Measurements from ENCODE around the gene LRPPRC. TPM values are rescaled to one million over a fixed set of nuclear protein-coding genes. Genes with fewer than 3 reads are reported as not detected.

The LRPPRC gene
- total RNA-seq, 3 donors from 2014 or later: 92.7 to 107 (median 101) TPM

- no peak for ATAC-seq
Observed at GRCh38 chr2:44009136-44009735, 13.4 kb upstream of the LRPPRC start.

GRCh38 chr2:44005846-44006245 is 10.1 kb upstream of the LRPPRC start:
- DNase-seq: no peak
- intact Hi-C loops (cut with DNase I, micrococcal nuclease): no loop called here

More at GRCh38 chr2:44009136-44009735, 13.4 kb upstream of the LRPPRC start:
- no peak for TF ChIP-seq CTCF (IDR thresholded peaks at IDR 0.05)
- no peaks in the 10 kb centered on the region for H3K9me3 ChIP-seq
- no peak overlapping the region for H3K4me3 ChIP-seq
- intact Hi-C loops (cut with DNase I, micrococcal nuclease): no loop called here
- no peaks in the 10 kb centered on the region for H3K4me1 ChIP-seq (ENCODE audit: low read depth)
- H3K36me3 ChIP-seq (ENCODE audit: low read depth): no peaks in the 10 kb centered on the region
- DNase-seq: no peak

GRCh38 chr2:44004735-44005602 is 9.2 kb upstream of the LRPPRC start:
- intact Hi-C loops (cut with DNase I, micrococcal nuclease): no loop called here
- DNase-seq: no peak
- no peaks in the 10 kb centered on the region for H3K9me3 ChIP-seq
- no peak for ATAC-seq
- no peak overlapping the region for H3K4me3 ChIP-seq
- TF ChIP-seq CTCF (IDR thresholded peaks at IDR 0.05): no peak
- no peaks in the 10 kb centered on the region for H3K36me3 ChIP-seq (ENCODE audit: low read depth)
- no peaks in the 10 kb centered on the region for H3K4me1 ChIP-seq (ENCODE audit: low read depth)

More at GRCh38 chr2:44005846-44006245, 10.1 kb upstream of the LRPPRC start:
- Histone ChIP-seq H3K4me1 (ENCODE audit: low read depth) (no peaks in the 10 kb centered on the region), H3K4me3 (no peak overlapping the region), H3K36me3 (ENCODE audit: low read depth) (no peaks in the 10 kb centered on the region), H3K9me3 (no peaks in the 10 kb centered on the region)
- TF ChIP-seq CTCF (IDR thresholded peaks at IDR 0.05): no peak
- ATAC-seq: no peak

GRCh38 chr2:44001716-44002115 is 5.9 kb upstream of the LRPPRC start:
- H3K36me3 ChIP-seq (ENCODE audit: low read depth): no peaks in the 10 kb centered on the region
- DNase-seq (no peak), ATAC-seq (no peak)
- intact Hi-C loops (cut with DNase I, micrococcal nuclease): no loop called here
- H3K4me3 ChIP-seq: no peak overlapping the region
- TF ChIP-seq CTCF (IDR thresholded peaks at IDR 0.05): no peak
- no peaks in the 10 kb centered on the region for H3K4me1 ChIP-seq (ENCODE audit: low read depth)
- no peaks in the 10 kb centered on the region for H3K9me3 ChIP-seq

GRCh38 chr2:43998263-43998662 is 2.5 kb upstream of the LRPPRC start:
- H3K4me3 ChIP-seq: no peak overlapping the region
- no peak for TF ChIP-seq CTCF (IDR thresholded peaks at IDR 0.05)
- DNase-seq (no peak), ATAC-seq (no peak)
- peaks cover 16% of the 10 kb centered on the region for H3K4me1 ChIP-seq (ENCODE audit: low read depth)
- intact Hi-C loops (cut with DNase I, micrococcal nuclease): no loop called here
- H3K36me3 ChIP-seq (ENCODE audit: low read depth): no peaks in the 10 kb centered on the region
- no peaks in the 10 kb centered on the region for H3K9me3 ChIP-seq

Measured in mucosa of descending colon (tissue), 3 donors.